NB4 (cell line): ENCODE measurements around the gene AIG1.

Source experiments
- CTCF ChIP-seq: IDR thresholded peaks from one replicate; pipeline ENCODE4 v1.5.1; 2012; ENCODE audit warnings: low read depth, low read length
- MAX ChIP-seq: IDR thresholded peaks from 2 replicates; pipeline ENCODE4 v1.6.1; 2011; ENCODE audit warnings: low read depth, low read length
- MYC ChIP-seq: IDR thresholded peaks from 2 replicates; pipeline ENCODE4 v1.6.1; 2011; ENCODE audit warnings: low read depth, low read length
- POLR2A ChIP-seq: IDR thresholded peaks from 2 replicates; pipeline ENCODE4 v1.6.1; 2011; ENCODE audit warnings: mild to moderate bottlenecking; ENCODE audit not compliant: insufficient read length; ENCODE audit errors: extremely low read depth

- TF ChIP-seq CTCF (no peak), POLR2A (no peak), MAX (no peak), MYC (no peak)
These were observed 29.8 kb downstream of the AIG1 start for GRCh38 chr6:143090314-143091044.
